Naive thymus-derived CD4-positive, alpha-beta T cell (primary cell): ENCODE data around the gene ABI1. TPM values are rescaled to one million over a fixed set of nuclear protein-coding genes. Genes with fewer than 3 reads are reported as not detected.
A peak's percentile ranks its signal among the peaks of the same experiment; 100 is the strongest.

Experiments used
- ATAC-seq: fragments of 150-1000 bp; cut with Tn5 transposase; 2 replicates; pipeline ENCODE4 v1.10.0; 2021; ENCODE audit warnings: mild to moderate bottlenecking, moderate library complexity
- CTCF ChIA-PET: fragments of 350-600 bp; sonication (Branson Sonifier 250); formaldehyde crosslinking; loops from one replicate; lab custom pipeline; 2021; ENCODE audit warnings: antibody characterized with exemption; lab: Charles Lee
- POLR2A ChIA-PET: fragments of 350-600 bp; sonication (Branson Sonifier 250); formaldehyde crosslinking; loops from one replicate; lab custom pipeline; 2021; ENCODE audit warnings: antibody characterized with exemption, inconsistent platforms; lab: Charles Lee
- DNase-seq, 9 donors: peaks; one replicate each; pipeline versions ENCODE4 v3.0.0 to v3.0.0-alpha.2; 2020 to 2022; ENCODE audit warnings: mixed read lengths in 1 of 9
- H3K27ac ChIP-seq: one replicate; pipeline ENCODE4 v1.7.0; 2013; ENCODE audit warnings: mild to moderate bottlenecking, low read depth, low read length, moderate library complexity
- H3K27me3 ChIP-seq, 2 donors: one replicate each; pipeline ENCODE4 v1.7.0; 2013; ENCODE audit warnings: low read length in 2 of 2, mild to moderate bottlenecking in 2 of 2, moderate library complexity in 2 of 2; ENCODE audit not compliant: control insufficient read depth in 2 of 2, insufficient read depth in 2 of 2
- H3K36me3 ChIP-seq, 3 experiments: 1 replicate in 2 of 3; 2 replicates in 1 of 3; pipeline ENCODE4 v1.7.0; 2013; ENCODE audit warnings: low read length in 3 of 3, mild to moderate bottlenecking in 3 of 3, moderate library complexity in 1 of 3; ENCODE audit not compliant: insufficient read depth in 3 of 3, control insufficient read depth in 2 of 3
- H3K4me1 ChIP-seq, 2 donors: one replicate each; pipeline ENCODE4 v1.7.0; 2013; ENCODE audit warnings: low read length in 2 of 2, mild to moderate bottlenecking in 2 of 2, moderate library complexity in 1 of 2; ENCODE audit not compliant: control insufficient read depth in 2 of 2, insufficient read depth in 2 of 2
- H3K4me3 ChIP-seq: 2 replicates; pipeline ENCODE4 v1.7.0; 2013; ENCODE audit warnings: mild to moderate bottlenecking, low read length
- H3K9me3 ChIP-seq, 3 experiments: 1 replicate in 2 of 3; 2 replicates in 1 of 3; pipeline ENCODE4 v1.7.0; 2013; ENCODE audit warnings: low read length in 3 of 3; ENCODE audit not compliant: control insufficient read depth in 2 of 3
- H3K27ac Mint-ChIP-seq, 9 donors: one replicate each; pipeline ENCODE4 v1.8.0; 2020 to 2022; ENCODE audit warnings: mixed read lengths in 9 of 9, mild to moderate bottlenecking in 8 of 9, moderate library complexity in 5 of 9, inconsistent platforms in 2 of 9
- H3K27me3 Mint-ChIP-seq, 5 donors: one replicate each; pipeline ENCODE4 v1.8.0; 2021 to 2022; ENCODE audit warnings: mixed read lengths in 5 of 5, mild to moderate bottlenecking in 1 of 5
- H3K36me3 Mint-ChIP-seq, 5 donors: one replicate each; pipeline ENCODE4 v1.8.0; 2020 to 2022; ENCODE audit warnings: mixed read lengths in 5 of 5, mild to moderate bottlenecking in 3 of 5, inconsistent platforms in 1 of 5
- H3K4me1 Mint-ChIP-seq, 7 donors: one replicate each; pipeline ENCODE4 v1.8.0; 2020 to 2022; ENCODE audit warnings: mixed read lengths in 7 of 7, mild to moderate bottlenecking in 3 of 7, inconsistent platforms in 1 of 7
- H3K4me3 Mint-ChIP-seq, 10 donors: one replicate each; pipeline ENCODE4 v1.8.0; 2020 to 2022; ENCODE audit warnings: mild to moderate bottlenecking in 10 of 10, mixed read lengths in 10 of 10, moderate library complexity in 6 of 10, inconsistent platforms in 2 of 10
- H3K9me3 Mint-ChIP-seq, 11 donors: one replicate each; pipeline ENCODE4 v1.8.0; 2020 to 2022; ENCODE audit warnings: mixed read lengths in 11 of 11, mild to moderate bottlenecking in 4 of 11, inconsistent platforms in 1 of 11, moderate library complexity in 1 of 11
- intact Hi-C, 2 donors: fragments of 100-400 bp; cut with micrococcal nuclease; formaldehyde crosslinking; loops; one replicate each; pipeline ENCODE4 v1.15.1; 2023
- polyA plus RNA-seq, 2 donors: library from polyadenylated mRNA; unstranded; fragments of 300-500 nt; fragmentation: Illumina TruSeq; gene quantifications; one replicate each; pipeline ENCODE4 v1.2.3, GENCODE V29; 2021
- total RNA-seq, 6 experiments: library from RNA in 5 of 6; stranded (reverse) in 5 of 6; gene quantifications; 1 replicate in 5 of 6; 2 replicates in 1 of 6; pipeline ENCODE4 v1.2.3 and lab custom pipeline; 2021 to 2026

The ABI1 gene
- total and polyA plus RNA-seq, 7 experiments from 2014 or later, result 61.9 to 73.7 (median 66.0) TPM

GRCh38 chr10:26711324-26711723 is 149.4 kb downstream of the ABI1 start:
- Mint-ChIP-seq H3K9me3 (no peaks in the 10 kb centered on the region), H3K36me3 (peaks cover 15 to 52% (median 25%) of the 10 kb centered on the region in 5 donors), H3K4me3 (no peak overlapping the region), H3K4me1 (peaks cover 0 to 24% (median 7%) of the 10 kb centered on the region in 7 donors), H3K27ac (no peak overlapping the region), H3K27me3 (no peaks in the 10 kb centered on the region)
- Histone ChIP-seq H3K4me3 (no peak overlapping the region), H3K9me3 (no peaks in the 10 kb centered on the region), H3K4me1 (no peaks in the 10 kb centered on the region), H3K36me3 (peaks cover 0 to 34% (median 0%) of the 10 kb centered on the region in 3 experiments), H3K27ac (no peak overlapping the region), H3K27me3 (no peaks in the 10 kb centered on the region)
- ChIA-PET POLR2A (no interaction called here), CTCF (no interaction called here)
- DNase-seq (no peak), ATAC-seq (no peak)
- intact Hi-C loops, result no loop called here

- ChIA-PET POLR2A (no interaction called here), CTCF (interaction anchor here (1.4 to 1.6 kb wide), 2 partner anchors 18 to 20 kb away, joined by 3 read pairs; no protein-coding TSS in a partner anchor)
- no peak overlapping the region for H3K27ac ChIP-seq
- no peak for DNase-seq
- Mint-ChIP-seq H3K27ac (no peak overlapping the region), H3K9me3 (no peaks in the 10 kb centered on the region), H3K36me3 (peaks cover 12 to 46% (median 24%) of the 10 kb centered on the region in 5 donors), H3K27me3 (no peaks in the 10 kb centered on the region), H3K4me1 (peaks cover 0 to 29% (median 15%) of the 10 kb centered on the region in 7 donors), H3K4me3 (no peak overlapping the region)
- H3K36me3 ChIP-seq, result peaks cover 0 to 37% (median 0%) of the 10 kb centered on the region in 3 experiments
- no peaks in the 10 kb centered on the region for H3K9me3 ChIP-seq
- H3K27me3 ChIP-seq, result no peaks in the 10 kb centered on the region
- intact Hi-C loops, result no loop called here
- ATAC-seq, result no peak
- H3K4me3 ChIP-seq, result no peak overlapping the region
- H3K4me1 ChIP-seq, result no peaks in the 10 kb centered on the region
Observed at GRCh38 chr10:26706936-26707335, 153.8 kb downstream of the ABI1 start.

GRCh38 chr10:26706206-26706605 is 154.6 kb downstream of the ABI1 start:
- intact Hi-C loops, result no loop called here
- Histone ChIP-seq H3K4me1 (no peaks in the 10 kb centered on the region), H3K4me3 (no peak overlapping the region), H3K36me3 (peaks cover 0 to 37% (median 0%) of the 10 kb centered on the region in 3 experiments), H3K27me3 (no peaks in the 10 kb centered on the region), H3K9me3 (no peaks in the 10 kb centered on the region), H3K27ac (no peak overlapping the region)
- ATAC-seq (no peak), DNase-seq (no peak)
- Mint-ChIP-seq H3K36me3 (peaks cover 12 to 48% (median 26%) of the 10 kb centered on the region in 5 donors), H3K4me1 (peaks cover 0 to 30% (median 17%) of the 10 kb centered on the region in 7 donors), H3K4me3 (no peak overlapping the region), H3K27me3 (no peaks in the 10 kb centered on the region), H3K27ac (peak overlapping the region in 3 of 9 donors; percentile 34 to 73 (median 70)), H3K9me3 (no peaks in the 10 kb centered on the region)
- ChIA-PET POLR2A (no interaction called here), CTCF (no interaction called here)

GRCh38 chr10:26703974-26704373 is 156.8 kb downstream of the ABI1 start:
- Histone ChIP-seq H3K9me3 (no peaks in the 10 kb centered on the region), H3K4me1 (peaks cover 0 to 2% of the 10 kb centered on the region in 2 donors), H3K36me3 (peaks cover 0 to 36% (median 0%) of the 10 kb centered on the region in 3 experiments), H3K27ac (no peak overlapping the region), H3K4me3 (no peak overlapping the region), H3K27me3 (no peaks in the 10 kb centered on the region)
- Mint-ChIP-seq H3K27ac (peak overlapping the region in 3 of 9 donors; percentile 38 to 57 (median 41)), H3K9me3 (no peaks in the 10 kb centered on the region), H3K4me1 (peaks cover 11 to 43% (median 28%) of the 10 kb centered on the region in 7 donors), H3K4me3 (no peak overlapping the region), H3K27me3 (no peaks in the 10 kb centered on the region), H3K36me3 (peaks cover 12 to 46% (median 35%) of the 10 kb centered on the region in 5 donors)
- ATAC-seq, result no peak
- CTCF ChIA-PET, result no interaction called here
- DNase-seq, result no peak
- POLR2A ChIA-PET, result no interaction called here
- intact Hi-C loops, result no loop called here

GRCh38 chr10:26703096-26703495 is 157.7 kb downstream of the ABI1 start:
- H3K36me3 ChIP-seq, result peaks cover 0 to 28% (median 0%) of the 10 kb centered on the region in 3 experiments
- peaks cover 4 to 10% of the 10 kb centered on the region in 2 donors for H3K4me1 ChIP-seq
- no peak overlapping the region for H3K27ac ChIP-seq
- H3K4me3 ChIP-seq, result no peak overlapping the region
- no peaks in the 10 kb centered on the region for H3K9me3 Mint-ChIP-seq
- no peaks in the 10 kb centered on the region for H3K27me3 ChIP-seq
- POLR2A ChIA-PET, result interaction anchor here (0.6 kb wide), 1 partner anchor 75 kb away, joined by 3 read pairs; no protein-coding TSS in a partner anchor
- CTCF ChIA-PET, result no interaction called here
- peaks cover 19 to 51% (median 36%) of the 10 kb centered on the region in 7 donors for H3K4me1 Mint-ChIP-seq
- intact Hi-C loops, result no loop called here
- H3K4me3 Mint-ChIP-seq, result no peak overlapping the region
- H3K27ac Mint-ChIP-seq, result no peak overlapping the region
- H3K9me3 ChIP-seq, result no peaks in the 10 kb centered on the region
- H3K27me3 Mint-ChIP-seq, result no peaks in the 10 kb centered on the region
- peaks cover 12 to 39% (median 28%) of the 10 kb centered on the region in 5 donors for H3K36me3 Mint-ChIP-seq
- no peak for DNase-seq
- ATAC-seq, result no peak

GRCh38 chr10:26700884-26701630 is 159.7 kb downstream of the ABI1 start:
- ATAC-seq, result no peak

More at GRCh38 chr10:26700884-26701630, 159.7 kb downstream of the ABI1 start:
- H3K36me3 Mint-ChIP-seq, result peaks cover 4 to 19% (median 10%) of the 10 kb centered on the region in 5 donors
- H3K4me3 Mint-ChIP-seq, result no peak overlapping the region
- intact Hi-C loops, result no loop called here
- Histone ChIP-seq H3K36me3 (peaks cover 0 to 14% (median 0%) of the 10 kb centered on the region in 3 experiments), H3K4me3 (no peak overlapping the region), H3K4me1 (peaks cover 7 to 17% of the 10 kb centered on the region in 2 donors), H3K27ac (no peak overlapping the region), H3K27me3 (no peaks in the 10 kb centered on the region), H3K9me3 (no peaks in the 10 kb centered on the region)
- no peaks in the 10 kb centered on the region for H3K27me3 Mint-ChIP-seq
- DNase-seq, result no peak
- ChIA-PET CTCF (no interaction called here), POLR2A (no interaction called here)
- H3K9me3 Mint-ChIP-seq, result no peaks in the 10 kb centered on the region
- peak overlapping the region in 3 of 9 donors; percentile 3 to 74 (median 28) for H3K27ac Mint-ChIP-seq
- peaks cover 29 to 49% (median 37%) of the 10 kb centered on the region in 7 donors for H3K4me1 Mint-ChIP-seq
